Activated T-cell treated with anti-CD3 and anti-CD28 coated beads for 1 hour (primary cell): ENCODE measurements around the gene EIF2D.
"Not testable (repeated sequence)": the region's sequence is repeated elsewhere in the genome, so short reads cannot be mapped to it uniquely, and the experiment has no call there.

Experiments used
- DNase-seq: peaks from one replicate; pipeline ENCODE4 v3.0.0-alpha.2; 2020; ENCODE audit warnings: low read depth

EIF2D gene

GRCh38 chr1:206586501-206587445 lies 25.5 kb downstream of the EIF2D start:
- no peak for DNase-seq

GRCh38 chr1:206584683-206585082 lies 27.6 kb downstream of the EIF2D start:
- no peak for DNase-seq

- DNase-seq: peak; percentile 90
Observed at GRCh38 chr1:206583707-206584648, 28.3 kb downstream of the EIF2D start.

- DNase-seq: no peak
Observed at GRCh38 chr1:206582971-206583706, 29.1 kb downstream of the EIF2D start.

- no peak for DNase-seq
Observed at GRCh38 chr1:206582537-206582936, 29.7 kb downstream of the EIF2D start.

GRCh38 chr1:206581571-206581981 lies 30.7 kb downstream of the EIF2D start:
- peak; percentile 58 for DNase-seq

- not testable (repeated sequence) for DNase-seq
Observed at GRCh38 chr1:206581114-206581497, 31.2 kb downstream of the EIF2D start.

GRCh38 chr1:206580438-206581113 lies 31.7 kb downstream of the EIF2D start:
- no peak for DNase-seq

- peak; percentile 68 for DNase-seq
Observed at GRCh38 chr1:206579747-206580437, 32.4 kb downstream of the EIF2D start.

- no peak for DNase-seq
Observed at GRCh38 chr1:206578978-206579374, 33.3 kb downstream of the EIF2D start.

- no peak for DNase-seq
Observed at GRCh38 chr1:206578068-206578977, 33.9 kb downstream of the EIF2D start.

GRCh38 chr1:206577626-206578025 lies 34.6 kb downstream of the EIF2D start:
- DNase-seq: no peak

GRCh38 chr1:206575894-206576737 lies 36.1 kb downstream of the EIF2D start:
- no peak for DNase-seq

GRCh38 chr1:206575165-206575893 lies 36.9 kb downstream of the EIF2D start:
- no peak for DNase-seq

- DNase-seq: no peak
Observed at GRCh38 chr1:206573762-206574161, 38.5 kb downstream of the EIF2D start.

GRCh38 chr1:206573319-206573718 lies 38.9 kb downstream of the EIF2D start:
- DNase-seq: no peak

GRCh38 chr1:206572835-206573234 lies 39.4 kb downstream of the EIF2D start:
- no peak for DNase-seq

- no peak for DNase-seq
Observed at GRCh38 chr1:206570529-206570928, 41.7 kb downstream of the EIF2D start.
